SU-DHL-6 (cell line): ENCODE data around the gene SLC9A1.

ENCODE experiments used
- EZH2phosphoT487 ChIP-seq: fragments of 200-600 bp; sonication (generic), shearing (Covaris generic); conservative IDR thresholded peaks from 2 replicates; pipeline ENCODE4 v1.6.1; 2018; ENCODE audit warnings: mild to moderate bottlenecking, antibody characterized with exemption, low read length, moderate library complexity, mixed read lengths
- TF ChIP-seq, protein P1 (sequence below): fragments of 200-600 bp; sonication (generic); IDR thresholded peaks from one replicate; pipeline ENCODE4 v1.5.1; 2017; ENCODE audit warnings: antibody characterized with exemption, mild to moderate bottlenecking, low read length, moderate library complexity; ENCODE audit not compliant: insufficient read depth, poor library complexity, severe bottlenecking

DNA sequence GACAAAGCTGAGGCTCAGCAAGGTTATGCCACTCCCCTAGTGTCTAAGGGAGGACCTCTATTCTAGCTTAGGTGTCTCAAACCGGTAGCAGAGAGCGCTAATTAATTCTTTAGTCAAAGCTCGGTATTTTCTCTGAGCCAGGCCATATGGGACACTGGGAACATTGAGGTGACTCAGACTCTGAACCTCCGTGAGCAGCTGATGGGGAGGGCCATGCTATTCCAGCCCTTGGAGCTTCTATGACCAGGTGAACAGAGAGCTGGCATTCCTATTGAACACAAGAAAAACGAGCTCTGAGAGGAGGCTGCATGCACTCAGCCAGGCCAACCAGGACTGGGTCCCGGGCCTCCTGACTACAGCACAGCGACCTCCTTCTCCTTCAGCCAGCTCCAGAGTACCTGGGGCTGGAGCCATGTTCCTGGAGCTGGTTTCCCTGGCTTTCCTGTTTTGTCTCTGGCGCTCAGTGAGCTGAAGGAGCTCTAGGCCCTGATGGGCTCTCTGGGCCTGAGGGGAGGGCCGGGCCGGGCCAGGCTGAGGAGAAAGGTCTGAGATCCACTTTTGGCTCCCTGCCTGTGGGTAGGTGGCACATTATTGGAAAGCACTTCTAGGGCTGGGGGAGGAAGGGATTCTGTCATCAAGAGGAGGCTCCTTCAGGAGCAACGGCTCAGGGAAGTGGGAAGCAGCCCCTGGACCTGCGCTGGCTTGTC, 37.0 kb downstream of the SLC9A1 start:
- TF ChIP-seq, protein P1, sequence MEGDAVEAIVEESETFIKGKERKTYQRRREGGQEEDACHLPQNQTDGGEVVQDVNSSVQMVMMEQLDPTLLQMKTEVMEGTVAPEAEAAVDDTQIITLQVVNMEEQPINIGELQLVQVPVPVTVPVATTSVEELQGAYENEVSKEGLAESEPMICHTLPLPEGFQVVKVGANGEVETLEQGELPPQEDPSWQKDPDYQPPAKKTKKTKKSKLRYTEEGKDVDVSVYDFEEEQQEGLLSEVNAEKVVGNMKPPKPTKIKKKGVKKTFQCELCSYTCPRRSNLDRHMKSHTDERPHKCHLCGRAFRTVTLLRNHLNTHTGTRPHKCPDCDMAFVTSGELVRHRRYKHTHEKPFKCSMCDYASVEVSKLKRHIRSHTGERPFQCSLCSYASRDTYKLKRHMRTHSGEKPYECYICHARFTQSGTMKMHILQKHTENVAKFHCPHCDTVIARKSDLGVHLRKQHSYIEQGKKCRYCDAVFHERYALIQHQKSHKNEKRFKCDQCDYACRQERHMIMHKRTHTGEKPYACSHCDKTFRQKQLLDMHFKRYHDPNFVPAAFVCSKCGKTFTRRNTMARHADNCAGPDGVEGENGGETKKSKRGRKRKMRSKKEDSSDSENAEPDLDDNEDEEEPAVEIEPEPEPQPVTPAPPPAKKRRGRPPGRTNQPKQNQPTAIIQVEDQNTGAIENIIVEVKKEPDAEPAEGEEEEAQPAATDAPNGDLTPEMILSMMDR: no peak
- no peak for TF ChIP-seq EZH2phosphoT487
